Tongue (tissue), 2 donors: ENCODE measurements around the gene SDK2. TPM values are rescaled to one million over a fixed set of nuclear protein-coding genes. Genes with fewer than 3 reads are reported as not detected.

Experiments
- DNase-seq: peaks from one replicate; pipeline ENCODE4 v3.0.0-alpha.2; 2015
- total RNA-seq: library from RNA; depleted of rRNA; stranded (reverse); fragments of >200 nt; gene quantifications from one replicate; pipeline ENCODE4 v1.2.3, GENCODE V29; 2014

The SDK2 gene, protein sequence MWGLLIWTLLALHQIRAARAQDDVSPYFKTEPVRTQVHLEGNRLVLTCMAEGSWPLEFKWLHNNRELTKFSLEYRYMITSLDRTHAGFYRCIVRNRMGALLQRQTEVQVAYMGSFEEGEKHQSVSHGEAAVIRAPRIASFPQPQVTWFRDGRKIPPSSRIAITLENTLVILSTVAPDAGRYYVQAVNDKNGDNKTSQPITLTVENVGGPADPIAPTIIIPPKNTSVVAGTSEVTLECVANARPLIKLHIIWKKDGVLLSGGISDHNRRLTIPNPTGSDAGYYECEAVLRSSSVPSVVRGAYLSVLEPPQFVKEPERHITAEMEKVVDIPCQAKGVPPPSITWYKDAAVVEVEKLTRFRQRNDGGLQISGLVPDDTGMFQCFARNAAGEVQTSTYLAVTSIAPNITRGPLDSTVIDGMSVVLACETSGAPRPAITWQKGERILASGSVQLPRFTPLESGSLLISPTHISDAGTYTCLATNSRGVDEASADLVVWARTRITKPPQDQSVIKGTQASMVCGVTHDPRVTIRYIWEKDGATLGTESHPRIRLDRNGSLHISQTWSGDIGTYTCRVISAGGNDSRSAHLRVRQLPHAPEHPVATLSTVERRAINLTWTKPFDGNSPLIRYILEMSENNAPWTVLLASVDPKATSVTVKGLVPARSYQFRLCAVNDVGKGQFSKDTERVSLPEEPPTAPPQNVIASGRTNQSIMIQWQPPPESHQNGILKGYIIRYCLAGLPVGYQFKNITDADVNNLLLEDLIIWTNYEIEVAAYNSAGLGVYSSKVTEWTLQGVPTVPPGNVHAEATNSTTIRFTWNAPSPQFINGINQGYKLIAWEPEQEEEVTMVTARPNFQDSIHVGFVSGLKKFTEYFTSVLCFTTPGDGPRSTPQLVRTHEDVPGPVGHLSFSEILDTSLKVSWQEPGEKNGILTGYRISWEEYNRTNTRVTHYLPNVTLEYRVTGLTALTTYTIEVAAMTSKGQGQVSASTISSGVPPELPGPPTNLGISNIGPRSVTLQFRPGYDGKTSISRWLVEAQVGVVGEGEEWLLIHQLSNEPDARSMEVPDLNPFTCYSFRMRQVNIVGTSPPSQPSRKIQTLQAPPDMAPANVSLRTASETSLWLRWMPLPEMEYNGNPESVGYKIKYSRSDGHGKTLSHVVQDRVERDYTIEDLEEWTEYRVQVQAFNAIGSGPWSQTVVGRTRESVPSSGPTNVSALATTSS (N-terminal part only)
- 12.7 TPM for total RNA-seq

DNA sequence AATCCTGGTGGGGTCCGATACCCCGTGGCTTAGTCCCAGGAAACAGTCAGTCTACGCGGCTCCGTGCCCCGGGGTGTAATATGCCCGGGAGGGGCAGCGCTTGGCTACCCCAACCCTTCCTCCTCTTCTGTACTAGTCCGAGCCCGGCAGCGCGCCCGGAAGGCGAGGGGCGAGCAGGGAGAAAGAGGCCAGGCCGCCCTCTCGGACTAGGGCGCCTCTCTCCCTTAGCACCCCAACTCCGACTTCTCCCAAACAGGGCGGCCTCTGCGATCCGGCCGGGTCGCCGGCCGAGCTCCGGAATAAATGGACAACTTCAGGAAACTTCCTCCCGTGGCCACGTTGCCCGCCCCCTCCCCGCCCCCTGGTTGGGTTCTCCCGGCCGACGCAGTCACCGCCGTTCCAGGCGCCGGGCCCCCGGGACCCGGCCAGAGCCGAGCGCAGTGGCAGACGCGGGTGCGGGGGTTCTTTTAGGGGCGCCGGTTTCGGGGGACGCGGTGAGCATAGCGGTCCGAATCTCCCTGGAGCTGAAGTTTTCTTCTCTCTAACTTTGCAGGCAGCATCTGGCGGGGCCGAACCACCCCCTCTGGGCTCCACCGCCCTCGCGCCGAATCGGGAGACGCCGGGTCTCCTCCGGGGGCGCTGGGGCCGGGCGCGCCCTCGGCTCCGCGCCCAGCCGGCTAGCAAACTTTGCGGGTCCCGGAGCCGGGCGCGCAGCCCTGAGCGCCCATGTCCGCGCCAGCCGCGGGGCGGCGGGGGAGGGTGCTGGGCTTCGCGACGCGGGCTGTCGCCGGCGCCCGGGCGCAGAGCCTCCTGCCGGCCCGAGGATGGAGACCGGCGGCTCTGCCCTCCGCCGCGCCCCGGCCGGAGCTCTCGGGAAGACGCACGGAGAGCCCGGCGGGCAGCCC, at the start of gene SDK2:
TSS of gene SDK2 (minus strand) at position 301 of the 905 bp plus-strand sequence. CDS start 357 bp downstream, outside the sequence.
- DNase-seq = peak; percentile 57

DNA sequence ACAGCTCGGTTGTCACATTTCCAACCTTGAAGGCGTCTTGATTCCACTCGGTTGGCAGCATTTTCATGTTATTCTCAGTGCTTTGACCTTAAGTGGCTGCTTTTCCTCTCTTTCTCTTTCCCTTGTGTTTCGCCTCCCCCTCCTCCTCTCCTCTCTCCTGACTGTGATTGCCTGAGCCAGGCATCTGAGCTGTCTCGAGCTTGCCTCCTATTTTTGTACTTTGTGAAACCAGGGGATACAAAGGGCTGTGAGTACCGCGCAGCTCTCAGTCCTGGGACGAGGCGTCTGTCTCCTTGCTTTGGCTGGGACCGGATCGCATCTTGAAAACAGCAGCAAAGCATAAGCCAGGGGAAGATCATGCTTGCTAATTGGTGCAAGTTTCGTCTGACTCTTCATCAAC, 48.8 kb upstream of the SDK2 start:
- no peak for DNase-seq

DNA sequence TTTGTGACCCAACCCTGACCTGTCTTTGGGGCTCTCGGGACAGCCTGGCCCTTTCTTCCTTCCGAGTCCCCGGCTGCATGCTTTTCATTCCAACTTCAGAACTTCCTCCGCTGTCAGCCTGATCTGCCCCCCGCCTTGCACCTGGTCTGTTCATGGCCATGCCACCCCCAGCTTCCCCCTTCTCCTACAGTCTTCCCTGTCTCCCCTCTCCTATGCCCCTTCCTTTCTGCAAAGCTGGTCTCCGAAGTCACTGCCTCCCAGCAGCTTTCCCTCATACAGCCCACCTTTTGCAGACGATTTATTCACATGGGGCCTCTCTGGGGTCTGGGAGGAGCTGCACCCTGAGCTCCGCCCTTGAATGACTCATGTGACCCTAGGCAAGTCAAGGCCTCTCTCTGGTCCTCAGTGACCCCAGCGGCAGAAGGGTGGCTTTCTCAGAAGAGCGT, 47.1 kb upstream of the SDK2 start:
- DNase-seq = no peak

GRCh38 chr17:73690676-73691075, 46.4 kb upstream of the SDK2 start:
- DNase-seq = no peak

DNA sequence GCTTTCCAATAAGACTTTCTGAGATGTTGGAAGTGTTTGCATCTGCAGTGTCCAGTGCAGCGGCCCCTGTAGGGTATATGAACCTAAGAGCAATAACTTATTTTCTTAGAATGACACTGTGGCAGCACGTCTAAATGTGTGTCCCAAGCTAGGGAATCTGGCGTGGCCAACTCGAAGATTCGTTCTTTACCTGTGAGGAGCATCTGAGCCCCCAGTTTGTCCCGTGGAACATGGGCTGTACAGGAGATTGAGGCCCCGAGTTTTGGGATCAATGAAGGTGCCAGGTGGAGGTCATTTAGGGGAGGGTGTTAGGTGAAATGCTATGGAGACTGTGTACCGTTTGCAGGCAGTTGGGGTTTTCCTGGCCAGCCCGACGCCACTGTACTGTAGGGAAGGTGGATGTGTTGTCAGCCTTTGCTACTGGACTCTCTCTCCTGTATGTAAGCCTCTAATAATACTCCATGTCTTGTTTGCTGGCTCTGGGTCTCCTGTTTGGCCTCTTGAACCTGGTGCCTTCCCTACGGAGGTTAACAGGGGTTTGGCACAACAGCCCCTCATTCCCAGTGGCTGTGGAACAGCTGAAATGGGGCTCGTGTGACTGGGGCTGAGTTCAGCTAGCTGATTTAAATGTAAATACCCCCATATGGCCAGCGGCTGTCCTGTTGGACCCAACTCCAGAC, 45.5 kb upstream of the SDK2 start:
- DNase-seq = no peak

GRCh38 chr17:73686961-73687360, 42.7 kb upstream of the SDK2 start:
- no peak for DNase-seq

DNA sequence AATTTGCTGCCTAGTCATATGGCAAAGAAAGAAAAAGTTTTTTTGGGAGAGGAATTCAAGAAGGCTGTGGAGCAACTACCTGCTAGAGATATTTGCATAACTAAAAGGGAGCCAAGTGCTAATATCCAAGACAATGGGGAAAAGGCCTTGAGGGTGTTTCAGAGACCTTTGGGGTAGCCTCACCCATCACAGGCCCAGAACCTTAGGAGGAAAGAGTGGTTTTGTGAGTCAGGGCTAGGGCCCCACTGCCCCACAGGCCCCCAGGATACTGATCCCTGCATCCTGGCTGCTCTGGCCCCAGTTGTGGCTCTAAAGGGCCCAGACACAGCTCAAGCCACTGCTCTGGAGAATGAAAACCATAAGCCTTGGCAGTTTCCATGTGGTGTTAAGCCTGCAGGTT, 41.9 kb upstream of the SDK2 start:
- no peak for DNase-seq

GRCh38 chr17:73684183-73684582, 39.9 kb upstream of the SDK2 start:
- DNase-seq = no peak

DNA sequence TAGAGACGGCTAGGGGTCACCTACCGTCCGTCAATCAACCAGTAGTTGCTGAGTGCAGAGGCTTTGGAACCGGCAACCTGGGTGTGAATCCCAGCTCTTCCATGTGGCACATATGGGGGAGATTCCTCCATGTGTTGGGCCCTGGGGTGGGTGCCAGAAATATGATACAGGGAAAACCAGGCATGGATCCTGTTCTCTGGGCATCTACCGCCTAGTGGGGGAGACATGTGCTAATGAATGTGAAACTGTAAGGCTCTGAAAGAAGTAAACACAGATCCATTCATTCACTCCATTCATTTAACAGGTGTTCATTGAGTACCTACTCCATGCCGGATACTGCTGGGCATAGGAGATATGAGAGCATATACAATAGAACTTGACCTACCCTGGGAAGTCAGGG, 39.5 kb upstream of the SDK2 start:
- DNase-seq = no peak

DNA sequence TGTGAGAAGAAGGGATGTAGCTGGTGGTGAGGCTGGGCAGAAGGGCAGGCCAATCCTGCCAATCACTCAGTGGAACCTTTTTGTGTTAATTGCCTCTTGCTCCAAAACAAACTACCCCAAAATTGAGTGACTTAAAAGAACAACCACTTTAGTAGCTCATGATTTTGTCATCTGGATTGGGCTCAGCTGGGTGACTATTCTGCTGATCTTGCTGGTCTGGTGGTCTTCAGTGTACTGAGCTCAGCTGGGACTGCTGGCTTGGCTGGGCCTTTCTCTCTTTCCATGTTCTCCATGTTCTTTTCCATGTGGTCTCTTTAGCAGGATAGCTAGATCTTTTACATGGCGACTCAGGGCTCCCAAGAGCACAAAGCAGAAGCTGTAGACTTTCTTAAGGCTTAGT, 37.7 kb upstream of the SDK2 start:
- no peak for DNase-seq

DNA sequence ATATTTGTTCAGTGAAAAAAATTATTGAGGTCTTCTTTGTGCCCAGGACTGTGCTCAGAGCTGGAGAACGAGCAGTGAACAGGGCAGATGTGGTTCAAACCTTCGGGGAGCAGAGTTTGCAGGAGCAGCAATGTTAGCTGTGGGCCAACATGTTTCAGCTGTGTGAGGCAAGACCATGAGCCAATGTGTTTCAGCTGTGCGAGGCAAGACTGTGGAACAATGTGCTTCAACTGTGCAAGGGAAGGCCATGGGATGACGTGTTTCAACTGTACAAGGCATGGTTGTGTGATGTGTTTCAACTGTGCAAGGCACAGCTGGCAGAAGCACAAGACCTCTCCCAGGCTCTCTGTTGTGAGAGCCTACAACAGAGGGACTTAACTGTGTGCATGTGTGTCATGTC, 35.2 kb upstream of the SDK2 start:
- no peak for DNase-seq

- DNase-seq = no peak
These were observed 34.8 kb upstream of the SDK2 start for GRCh38 chr17:73678999-73679398.

- no peak for DNase-seq
These were observed 25.5 kb upstream of the SDK2 start for GRCh38 chr17:73669771-73670170.

DNA sequence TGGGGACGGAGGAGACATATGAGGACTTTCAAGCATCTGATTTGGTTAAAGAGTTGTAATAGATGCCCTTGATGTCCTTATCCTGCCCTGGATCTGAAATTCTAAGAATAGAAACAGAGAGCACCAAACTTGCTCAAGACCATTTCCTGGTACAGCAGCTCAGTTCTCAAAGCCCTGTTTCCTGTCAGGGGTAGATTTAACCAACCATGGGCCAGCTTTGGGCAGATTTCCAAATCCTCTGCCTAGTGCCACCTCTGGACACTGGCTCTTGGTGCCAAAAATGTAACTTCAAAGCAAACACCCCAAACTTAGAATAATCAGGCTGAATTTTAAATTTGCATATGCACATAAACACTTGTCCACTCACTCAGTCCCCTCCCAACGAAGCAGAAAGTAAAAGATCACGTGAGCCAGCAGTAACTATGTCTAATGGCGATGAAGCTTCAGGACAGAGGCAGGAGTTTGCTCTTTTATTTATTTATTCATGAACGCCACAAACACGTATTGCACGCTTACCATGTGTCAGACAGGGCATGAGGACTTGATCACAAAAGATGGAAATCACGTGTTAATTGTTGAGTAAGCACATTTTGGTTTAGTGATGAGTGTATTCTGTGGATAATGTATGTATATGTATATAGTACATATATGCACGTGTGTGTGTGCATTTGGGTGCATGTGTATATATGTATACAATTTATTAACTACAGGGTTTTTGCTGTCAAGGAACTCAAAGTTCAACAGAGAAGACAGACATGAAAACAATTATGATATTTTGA, 23.1 kb upstream of the SDK2 start:
- DNase-seq = no peak

DNA sequence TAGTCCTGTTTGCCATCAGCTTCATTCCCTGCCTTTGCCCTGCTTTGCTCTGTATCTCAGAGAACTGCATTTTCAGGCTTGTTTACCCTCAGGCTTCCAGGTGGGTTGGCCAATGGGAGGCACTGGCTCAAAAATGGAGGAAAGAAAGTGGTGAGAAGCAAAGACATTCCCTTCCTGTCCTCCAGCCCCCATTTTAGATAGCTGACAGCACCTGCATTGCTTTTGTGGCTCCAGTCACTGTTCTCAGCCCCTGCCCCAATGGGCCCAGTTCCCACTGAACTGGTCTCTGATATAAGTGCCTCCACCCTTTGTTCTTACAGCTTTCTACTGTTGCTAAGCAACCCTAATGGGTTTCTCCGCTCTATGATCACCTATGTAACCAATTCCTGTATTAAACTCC, 19.4 kb upstream of the SDK2 start:
- DNase-seq = no peak

- DNase-seq = no peak
These were observed 16.1 kb upstream of the SDK2 start for GRCh38 chr17:73660366-73660765.

- DNase-seq = no peak
These were observed 14.7 kb upstream of the SDK2 start for GRCh38 chr17:73658821-73659515.

DNA sequence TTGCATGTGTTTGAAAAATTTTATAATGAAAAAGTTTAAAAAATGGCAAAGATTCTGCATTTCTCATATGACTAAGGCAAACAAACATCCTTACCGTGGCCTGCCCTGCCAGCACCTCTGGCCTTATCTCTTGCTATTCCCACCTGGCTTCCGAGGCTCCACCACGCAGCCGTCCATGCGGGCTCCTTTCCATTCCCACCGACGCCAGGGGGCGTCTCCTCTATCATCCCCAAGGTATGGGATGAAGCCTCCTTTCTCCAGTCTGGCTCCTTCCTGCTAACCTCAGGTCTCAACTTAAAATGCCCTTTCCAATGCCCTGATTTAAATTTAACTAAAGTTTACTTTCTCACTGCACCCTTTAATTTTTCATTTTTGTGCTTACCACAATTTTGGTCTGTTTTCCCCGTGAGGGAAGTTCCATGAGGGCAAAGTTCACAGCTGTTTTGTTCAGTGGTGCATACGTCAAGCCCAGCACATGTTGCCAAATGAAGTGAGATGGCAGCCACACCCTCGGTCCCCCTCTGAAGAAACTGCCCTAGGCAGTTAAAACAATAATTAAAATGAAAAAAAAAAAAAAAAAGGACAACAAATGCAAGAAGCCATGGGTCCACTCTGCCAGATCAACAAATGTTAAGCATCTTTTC, 13.3 kb upstream of the SDK2 start:
- peak; percentile 62 for DNase-seq

DNA sequence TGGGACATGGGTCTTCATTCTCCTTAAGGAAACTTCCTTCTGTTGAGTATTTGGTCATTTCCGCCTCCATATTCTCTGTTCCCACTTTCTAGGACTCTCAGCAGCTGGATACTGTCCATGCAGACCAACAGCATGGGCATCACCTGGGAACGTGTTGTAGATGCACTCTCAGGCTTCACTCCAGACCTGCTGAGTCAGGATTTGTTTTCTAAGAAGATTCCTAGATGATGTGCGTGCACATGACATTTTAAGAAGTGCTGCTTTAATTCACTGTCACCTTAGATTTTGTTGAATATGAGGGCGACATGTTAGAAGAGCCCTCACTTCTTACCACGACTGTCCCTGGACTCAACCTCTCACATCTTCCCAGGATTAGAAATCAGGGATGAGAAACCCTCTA, 10.0 kb upstream of the SDK2 start:
- DNase-seq = no peak
